Epithelial cell of esophagus (primary cell): ENCODE data around the gene LGALS8.

Experiments used
- DNase-seq: peaks from one replicate; pipeline ENCODE4 v3.0.0; 2010; ENCODE audit warnings: low read depth
- H3K4me3 ChIP-seq: 2 replicates; pipeline ENCODE4 v1.5.1; 2011; ENCODE audit warnings: mild to moderate bottlenecking, low read length, control low read depth
- CTCF ChIP-seq: IDR thresholded peaks from 2 replicates; pipeline ENCODE4 v1.5.1; 2011; ENCODE audit warnings: low read depth, mild to moderate bottlenecking, low read length, control low read depth, inconsistent platforms; ENCODE audit not compliant: insufficient read depth; ENCODE audit errors: missing control alignments

The LGALS8 gene

GRCh38 chr1:236509647-236510401 lies 14.0 kb upstream of the LGALS8 start:
- no peak for TF ChIP-seq CTCF
- no peak overlapping the region for H3K4me3 ChIP-seq
- DNase-seq, result no peak

- H3K4me3 ChIP-seq, result no peak overlapping the region
- no peak for DNase-seq
- no peak for TF ChIP-seq CTCF
Measured at GRCh38 chr1:236511735-236512418, 11.9 kb upstream of the LGALS8 start.

- no peak for DNase-seq
- H3K4me3 ChIP-seq, result no peak overlapping the region
- TF ChIP-seq CTCF, result no peak
Measured at GRCh38 chr1:236514703-236515442, 8.9 kb upstream of the LGALS8 start.

- DNase-seq, result no peak
- no peak overlapping the region for H3K4me3 ChIP-seq
- TF ChIP-seq CTCF, result no peak
Measured at GRCh38 chr1:236515443-236515958, 8.3 kb upstream of the LGALS8 start.

GRCh38 chr1:236516929-236517704 lies 6.7 kb upstream of the LGALS8 start:
- no peak for TF ChIP-seq CTCF
- peak; percentile 86 for DNase-seq
- H3K4me3 ChIP-seq, result peak overlapping the region; percentile 9

- TF ChIP-seq CTCF, result no peak
- H3K4me3 ChIP-seq, result no peak overlapping the region
- DNase-seq, result peak; percentile 39
Measured at GRCh38 chr1:236518322-236518721, 5.5 kb upstream of the LGALS8 start.
